HG03457 (cell line): Measurements from ENCODE around the gene MAP7.
"Not testable (repeated sequence)": the region's sequence is repeated elsewhere in the genome, so short reads cannot be mapped to it uniquely, and the experiment has no call there.

Experiments
- ATAC-seq: cut with Tn5 transposase; IDR thresholded peaks from one replicate; pipeline ENCODE4 v1.9.1; 2021; ENCODE audit warnings: moderate number of reproducible peaks; ENCODE audit not compliant: unreplicated experiment

The MAP7 gene

GRCh38 chr6:136471922-136472321, 78.3 kb downstream of the MAP7 start:
- no peak for ATAC-seq

- no peak for ATAC-seq
These were observed 78.8 kb downstream of the MAP7 start for GRCh38 chr6:136471372-136471771.

GRCh38 chr6:136470044-136470443, 80.2 kb downstream of the MAP7 start:
- ATAC-seq, result no peak

GRCh38 chr6:136469154-136469553, 81.1 kb downstream of the MAP7 start:
- ATAC-seq, result no peak

- no peak for ATAC-seq
These were observed 81.5 kb downstream of the MAP7 start for GRCh38 chr6:136468711-136469110.

GRCh38 chr6:136467186-136467585, 83.0 kb downstream of the MAP7 start:
- ATAC-seq, result no peak

- ATAC-seq, result no peak
These were observed 83.4 kb downstream of the MAP7 start for GRCh38 chr6:136466777-136467176.

GRCh38 chr6:136465766-136466303, 84.4 kb downstream of the MAP7 start:
- ATAC-seq, result no peak

GRCh38 chr6:136464874-136465273, 85.3 kb downstream of the MAP7 start:
- ATAC-seq, result no peak

- ATAC-seq, result no peak
These were observed 86.1 kb downstream of the MAP7 start for GRCh38 chr6:136464148-136464547.

GRCh38 chr6:136463743-136464142, 86.5 kb downstream of the MAP7 start:
- no peak for ATAC-seq

- no peak for ATAC-seq
These were observed 103.5 kb downstream of the MAP7 start for GRCh38 chr6:136446579-136447187.

- no peak for ATAC-seq
These were observed 104.1 kb downstream of the MAP7 start for GRCh38 chr6:136446145-136446544.

- ATAC-seq, result no peak
These were observed 105.2 kb downstream of the MAP7 start for GRCh38 chr6:136445063-136445462.

- no peak for ATAC-seq
These were observed 110.0 kb downstream of the MAP7 start for GRCh38 chr6:136440203-136440602.

GRCh38 chr6:136439514-136440190, 110.6 kb downstream of the MAP7 start:
- ATAC-seq, result no peak

- ATAC-seq, result no peak
These were observed 111.8 kb downstream of the MAP7 start for GRCh38 chr6:136438441-136438840.

GRCh38 chr6:136437246-136437645, 113.0 kb downstream of the MAP7 start:
- ATAC-seq, result no peak

GRCh38 chr6:136435101-136435500, 115.1 kb downstream of the MAP7 start:
- ATAC-seq, result no peak

GRCh38 chr6:136431306-136431705, 118.9 kb downstream of the MAP7 start:
- ATAC-seq, result not testable (repeated sequence)

GRCh38 chr6:136429264-136430065, 120.8 kb downstream of the MAP7 start:
- ATAC-seq, result no peak

GRCh38 chr6:136427378-136427717, 122.9 kb downstream of the MAP7 start:
- no peak for ATAC-seq
